Measurements from ENCODE around the gene APP.

GRCh38 chr21:25893191-25893590 is 277.4 kb downstream of the APP start:
- TF ChIP-seq, protein P1, sequence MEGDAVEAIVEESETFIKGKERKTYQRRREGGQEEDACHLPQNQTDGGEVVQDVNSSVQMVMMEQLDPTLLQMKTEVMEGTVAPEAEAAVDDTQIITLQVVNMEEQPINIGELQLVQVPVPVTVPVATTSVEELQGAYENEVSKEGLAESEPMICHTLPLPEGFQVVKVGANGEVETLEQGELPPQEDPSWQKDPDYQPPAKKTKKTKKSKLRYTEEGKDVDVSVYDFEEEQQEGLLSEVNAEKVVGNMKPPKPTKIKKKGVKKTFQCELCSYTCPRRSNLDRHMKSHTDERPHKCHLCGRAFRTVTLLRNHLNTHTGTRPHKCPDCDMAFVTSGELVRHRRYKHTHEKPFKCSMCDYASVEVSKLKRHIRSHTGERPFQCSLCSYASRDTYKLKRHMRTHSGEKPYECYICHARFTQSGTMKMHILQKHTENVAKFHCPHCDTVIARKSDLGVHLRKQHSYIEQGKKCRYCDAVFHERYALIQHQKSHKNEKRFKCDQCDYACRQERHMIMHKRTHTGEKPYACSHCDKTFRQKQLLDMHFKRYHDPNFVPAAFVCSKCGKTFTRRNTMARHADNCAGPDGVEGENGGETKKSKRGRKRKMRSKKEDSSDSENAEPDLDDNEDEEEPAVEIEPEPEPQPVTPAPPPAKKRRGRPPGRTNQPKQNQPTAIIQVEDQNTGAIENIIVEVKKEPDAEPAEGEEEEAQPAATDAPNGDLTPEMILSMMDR (IDR thresholded peaks at IDR 0.05): no peak
- TF ChIP-seq POLR2A (IDR thresholded peaks at IDR 0.05): no peak
